Left lung (tissue), 10 donors: ENCODE results near the gene MBD4. TPM values are rescaled to one million over a fixed set of nuclear protein-coding genes. Genes with fewer than 3 reads are reported as not detected.
A peak's percentile ranks its signal among the peaks of the same experiment; 100 is the strongest.

Experiments
- ATAC-seq: fragments of 200-7000 bp; cut with Tn5 transposase; one replicate; pipeline ENCODE4 v1.9.1; 2020; ENCODE audit warnings: moderate library complexity
- DNase-seq, 4 donors: peaks; one replicate each; pipeline ENCODE4 v3.0.0-alpha.2; 2013 to 2020
- H3K27ac ChIP-seq, 2 donors: fragments of 200-600 bp; sonication (generic) in 1 of 2; one replicate each; pipeline versions ENCODE4 v1.5.0 to v1.8.0; 2020 to 2021
- H3K27me3 ChIP-seq, 2 donors: fragments of 200-600 bp; sonication (generic) in 1 of 2; one replicate each; pipeline versions ENCODE4 v1.5.0 to v1.8.0; 2020 to 2021
- H3K36me3 ChIP-seq, 2 donors: fragments of 200-600 bp; sonication (generic) in 1 of 2; one replicate each; pipeline versions ENCODE4 v1.5.0 to v1.8.0; 2020 to 2021
- H3K4me1 ChIP-seq, 2 donors: fragments of 200-600 bp; one replicate each; pipeline ENCODE4 v1.8.0; 2021
- H3K4me3 ChIP-seq, 2 donors: fragments of 200-600 bp; sonication (generic) in 1 of 2; one replicate each; pipeline versions ENCODE4 v1.5.0 to v1.8.0; 2020 to 2021; ENCODE audit warnings: mild to moderate bottlenecking in 1 of 2
- H3K9me3 ChIP-seq, 2 donors: fragments of 200-600 bp; sonication (generic) in 1 of 2; one replicate each; pipeline versions ENCODE4 v1.5.0 to v1.8.0; 2020 to 2021
- intact Hi-C, 2 donors: fragments of 100-400 bp; cut with DNase I; formaldehyde crosslinking; loops; one replicate each; pipeline versions ENCODE4 v1.11.2 to v1.14.2; 2022
- polyA plus RNA-seq, 6 donors: library from polyadenylated mRNA; unstranded; fragments of 120-200 nt; gene quantifications; one replicate each; pipeline ENCODE4 v1.2.1, GENCODE V29; 2013; ENCODE audit not compliant: insufficient read length in 6 of 6
- total RNA-seq, 2 donors: library from RNA; stranded (reverse); fragmentation: NEBNext Ultra II Directional; extraction: Animal tissue kit (Norgen Biotek cat#: 25700); gene quantifications; one replicate each; pipeline ENCODE4 v1.2.1, GENCODE V29; 2021
- TF ChIP-seq, protein P1 (sequence below), 2 donors: fragments of 200-600 bp; sonication (generic) in 1 of 2; IDR thresholded peaks; one replicate each; pipeline versions ENCODE4 v1.5.0 to v1.8.0; 2021; ENCODE audit warnings: antibody characterized with exemption in 2 of 2
- donor health status: DM: no; HTN: yes; CAD: no.
- donor health status: DM: no; HTN: no; CAD: no.

MBD4 gene
- total and polyA plus RNA-seq, 8 donors: 29.9 to 62.1 (median 52.2) TPM

DNA sequence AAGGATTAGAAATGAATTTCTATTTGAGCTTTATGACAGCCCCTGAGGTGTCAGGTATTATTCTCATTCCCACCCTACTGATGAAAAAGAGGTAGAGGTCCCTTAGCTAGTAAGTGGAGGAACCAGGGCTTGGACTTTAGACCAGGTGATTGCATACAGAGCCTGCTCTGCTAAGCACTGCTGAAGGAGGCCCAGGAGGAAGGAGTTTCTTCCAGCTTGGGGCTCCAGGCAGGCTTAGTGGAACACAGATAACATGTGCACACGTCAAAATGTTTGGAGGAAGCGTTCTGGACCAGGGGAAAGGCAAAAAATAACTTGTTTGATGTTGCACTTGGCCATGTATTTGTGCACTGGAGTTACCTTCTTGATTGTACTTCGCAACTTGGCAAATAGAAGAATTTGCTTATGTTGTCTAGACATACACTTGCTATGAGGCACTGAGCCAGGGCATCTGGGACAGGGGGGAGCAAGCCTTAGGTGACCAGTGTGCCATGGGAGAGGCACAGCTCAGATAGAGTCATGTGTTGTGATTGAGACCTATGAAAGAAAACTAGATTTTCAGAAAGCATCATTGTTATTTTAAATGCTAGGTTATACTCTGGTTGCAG lies 22.7 kb upstream of the MBD4 start:
- Histone ChIP-seq H3K4me3 (no peak overlapping the region), H3K36me3 (peaks cover 0 to 26% of the 10 kb centered on the region in 2 donors), H3K9me3 (no peaks in the 10 kb centered on the region), H3K4me1 (no peaks in the 10 kb centered on the region), H3K27me3 (no peaks in the 10 kb centered on the region), H3K27ac (no peak overlapping the region)
- ATAC-seq: no peak
- DNase-seq: no peak
- intact Hi-C loops: no loop called here
- TF ChIP-seq, protein P1, sequence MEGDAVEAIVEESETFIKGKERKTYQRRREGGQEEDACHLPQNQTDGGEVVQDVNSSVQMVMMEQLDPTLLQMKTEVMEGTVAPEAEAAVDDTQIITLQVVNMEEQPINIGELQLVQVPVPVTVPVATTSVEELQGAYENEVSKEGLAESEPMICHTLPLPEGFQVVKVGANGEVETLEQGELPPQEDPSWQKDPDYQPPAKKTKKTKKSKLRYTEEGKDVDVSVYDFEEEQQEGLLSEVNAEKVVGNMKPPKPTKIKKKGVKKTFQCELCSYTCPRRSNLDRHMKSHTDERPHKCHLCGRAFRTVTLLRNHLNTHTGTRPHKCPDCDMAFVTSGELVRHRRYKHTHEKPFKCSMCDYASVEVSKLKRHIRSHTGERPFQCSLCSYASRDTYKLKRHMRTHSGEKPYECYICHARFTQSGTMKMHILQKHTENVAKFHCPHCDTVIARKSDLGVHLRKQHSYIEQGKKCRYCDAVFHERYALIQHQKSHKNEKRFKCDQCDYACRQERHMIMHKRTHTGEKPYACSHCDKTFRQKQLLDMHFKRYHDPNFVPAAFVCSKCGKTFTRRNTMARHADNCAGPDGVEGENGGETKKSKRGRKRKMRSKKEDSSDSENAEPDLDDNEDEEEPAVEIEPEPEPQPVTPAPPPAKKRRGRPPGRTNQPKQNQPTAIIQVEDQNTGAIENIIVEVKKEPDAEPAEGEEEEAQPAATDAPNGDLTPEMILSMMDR (IDR thresholded peaks at IDR 0.05): no peak

DNA sequence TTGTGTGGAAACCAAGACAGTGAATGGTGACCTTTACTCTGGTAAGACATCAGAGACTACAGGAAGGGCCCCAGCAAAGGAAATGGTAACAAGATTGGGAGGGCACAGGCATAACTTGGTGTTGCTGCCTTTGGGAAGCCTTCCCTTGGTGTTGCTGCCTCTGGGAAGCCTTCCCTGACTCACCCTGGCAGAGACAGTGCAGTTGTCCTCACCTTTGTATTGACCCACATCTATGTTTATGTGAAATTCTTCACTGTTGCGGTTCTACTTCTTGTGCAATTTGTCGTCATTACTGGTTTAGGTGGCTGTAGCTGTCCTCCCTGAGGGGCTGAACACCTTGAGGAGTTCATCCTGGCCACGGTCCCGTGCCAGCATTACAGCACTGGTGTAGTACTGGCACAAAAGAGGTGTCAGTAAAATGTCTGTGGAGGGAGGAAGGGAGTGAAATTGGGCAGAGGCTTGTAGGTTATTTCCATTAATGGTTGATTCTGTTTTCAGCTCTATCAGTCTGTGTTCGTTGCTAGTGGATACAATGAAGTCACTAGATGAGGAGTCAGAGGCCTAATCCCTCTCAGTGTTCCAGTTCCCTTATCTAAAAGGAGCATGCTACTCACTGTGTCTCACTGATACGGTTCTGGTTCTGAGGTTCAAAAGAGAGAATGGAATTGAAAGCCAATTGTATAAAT lies 21.9 kb upstream of the MBD4 start:
- Histone ChIP-seq H3K4me1 (no peaks in the 10 kb centered on the region), H3K27me3 (no peaks in the 10 kb centered on the region), H3K4me3 (no peak overlapping the region), H3K27ac (no peak overlapping the region), H3K36me3 (peaks cover 0 to 25% of the 10 kb centered on the region in 2 donors), H3K9me3 (no peaks in the 10 kb centered on the region)
- TF ChIP-seq, protein P1 (IDR thresholded peaks at IDR 0.05): no peak
- ATAC-seq (peak; percentile 47), DNase-seq (no peak)
- intact Hi-C loops: no loop called here

DNA sequence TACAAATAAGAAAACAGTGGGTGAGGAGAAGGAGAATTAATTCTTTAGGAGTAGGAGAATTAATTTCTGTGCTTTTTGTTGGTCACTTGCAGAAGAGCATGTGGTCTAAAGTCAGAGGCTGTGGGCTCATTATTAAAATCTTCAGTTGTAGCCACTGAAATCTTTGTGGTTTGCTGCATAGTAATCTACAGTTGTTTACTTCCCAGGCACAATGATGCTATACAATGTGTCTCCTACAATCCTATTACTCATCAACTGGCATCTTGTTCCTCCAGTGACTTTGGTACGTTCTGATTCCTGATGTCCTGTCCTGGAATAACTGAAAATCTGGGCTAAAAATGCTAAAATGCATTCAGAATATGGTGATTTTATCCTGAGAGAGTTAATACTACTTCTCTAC lies 21.3 kb upstream of the MBD4 start:
- Histone ChIP-seq H3K27me3 (no peaks in the 10 kb centered on the region), H3K36me3 (peaks cover 0 to 30% of the 10 kb centered on the region in 2 donors), H3K9me3 (no peaks in the 10 kb centered on the region), H3K4me3 (no peak overlapping the region), H3K4me1 (no peaks in the 10 kb centered on the region), H3K27ac (no peak overlapping the region)
- intact Hi-C loops: no loop called here
- no peak for DNase-seq
- TF ChIP-seq, protein P1 (IDR thresholded peaks at IDR 0.05): no peak
- ATAC-seq: no peak

DNA sequence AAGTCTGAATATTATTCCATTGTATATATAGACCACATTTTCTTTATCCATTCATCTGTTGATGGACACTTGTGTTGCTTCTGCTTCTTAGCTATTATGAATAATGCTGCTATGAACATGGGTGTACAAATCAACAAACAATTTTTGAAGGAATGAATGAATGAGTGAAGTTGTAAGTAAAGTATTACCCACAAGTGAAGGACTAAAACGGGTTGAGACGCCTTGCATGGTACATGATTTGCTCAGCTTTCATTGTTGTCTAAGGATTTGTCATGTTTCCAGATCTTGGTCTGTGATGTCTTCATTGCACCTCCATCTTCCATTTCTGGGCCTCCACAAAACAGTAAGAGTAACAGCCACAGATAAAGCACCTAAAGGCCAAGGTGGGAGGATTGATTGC lies 20.8 kb upstream of the MBD4 start:
- TF ChIP-seq, protein P1 (IDR thresholded peaks at IDR 0.05): no peak
- peaks cover 0 to 34% of the 10 kb centered on the region in 2 donors for H3K36me3 ChIP-seq
- ATAC-seq (no peak), DNase-seq (no peak)
- no peak overlapping the region for H3K4me3 ChIP-seq
- intact Hi-C loops: no loop called here
- no peak overlapping the region for H3K27ac ChIP-seq
- no peaks in the 10 kb centered on the region for H3K4me1 ChIP-seq
- H3K9me3 ChIP-seq: no peaks in the 10 kb centered on the region
- H3K27me3 ChIP-seq: no peaks in the 10 kb centered on the region

DNA sequence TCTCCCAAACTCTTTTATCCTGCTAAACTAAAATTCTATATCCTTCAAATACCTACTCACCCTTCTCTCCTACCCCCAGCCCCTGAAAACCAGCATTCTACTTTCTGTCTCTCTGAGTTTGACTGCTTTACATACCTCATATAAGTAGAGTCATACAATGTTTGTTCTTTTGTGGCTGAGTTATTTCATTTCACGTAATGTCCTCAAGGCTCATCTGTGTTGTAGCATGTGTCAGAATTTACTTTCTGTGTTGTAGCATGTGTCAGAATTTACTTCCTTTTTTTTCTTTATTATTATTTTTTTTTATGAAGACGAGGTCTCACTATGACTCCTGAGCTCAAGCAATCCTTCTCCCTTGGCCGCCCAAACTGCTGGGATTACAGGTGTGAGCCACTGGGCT lies 20.4 kb upstream of the MBD4 start:
- Histone ChIP-seq H3K4me3 (no peak overlapping the region), H3K27me3 (no peaks in the 10 kb centered on the region), H3K9me3 (no peaks in the 10 kb centered on the region), H3K27ac (no peak overlapping the region), H3K36me3 (peaks cover 0 to 39% of the 10 kb centered on the region in 2 donors), H3K4me1 (no peaks in the 10 kb centered on the region)
- TF ChIP-seq, protein P1 (IDR thresholded peaks at IDR 0.05): no peak
- DNase-seq (no peak), ATAC-seq (no peak)
- intact Hi-C loops: no loop called here
